H9 (cell line): ENCODE results near the gene SLC2A9. TPM values are rescaled to one million over a fixed set of nuclear protein-coding genes. Genes with fewer than 3 reads are reported as not detected.

Experiments used
- DNase-seq: peaks from one replicate; pipeline ENCODE4 v3.0.0-alpha.2; 2017
- H2AFZ ChIP-seq: one replicate; pipeline ENCODE4 v1.6.1; 2013; ENCODE audit warnings: mild to moderate bottlenecking, low read length, control low read depth, moderate library complexity
- H2AK5ac ChIP-seq: 2 replicates; pipeline ENCODE4 v1.6.1; 2013; ENCODE audit warnings: low read length, control low read depth, mixed read lengths; ENCODE audit not compliant: insufficient read length
- H2BK120ac ChIP-seq: one replicate; pipeline ENCODE4 v1.6.1; 2013; ENCODE audit warnings: low read depth, mild to moderate bottlenecking, low read length, control low read depth, inconsistent platforms; ENCODE audit not compliant: poor library complexity, severe bottlenecking
- H2BK12ac ChIP-seq: 2 replicates; pipeline ENCODE4 v1.6.1; 2013; ENCODE audit warnings: low read length, control low read depth, mixed read lengths, low read depth; ENCODE audit not compliant: insufficient read length
- H2BK15ac ChIP-seq: 2 replicates; pipeline ENCODE4 v1.6.1; 2013; ENCODE audit warnings: low read depth, low read length, control low read depth
- H2BK20ac ChIP-seq: one replicate; pipeline ENCODE4 v1.6.1; 2013; ENCODE audit warnings: low read depth, mild to moderate bottlenecking, low read length, control low read depth, inconsistent platforms; ENCODE audit not compliant: poor library complexity, severe bottlenecking
- H2BK5ac ChIP-seq: 2 replicates; pipeline ENCODE4 v1.6.1; 2013; ENCODE audit warnings: low read length, control low read depth, mixed read lengths; ENCODE audit not compliant: insufficient read length
- H3K14ac ChIP-seq: 2 replicates; pipeline ENCODE4 v1.6.1; 2013; ENCODE audit warnings: low read length, control low read depth; ENCODE audit not compliant: insufficient read depth
- H3K18ac ChIP-seq: 2 replicates; pipeline ENCODE4 v1.6.1; 2013; ENCODE audit warnings: low read depth, mild to moderate bottlenecking, mixed read lengths, low read length, control low read depth; ENCODE audit not compliant: insufficient read length
- H3K23ac ChIP-seq: 2 replicates; pipeline ENCODE4 v1.6.1; 2013; ENCODE audit warnings: low read length, control low read depth, mixed read lengths, low read depth; ENCODE audit not compliant: insufficient read length
- H3K23me2 ChIP-seq: 2 replicates; pipeline ENCODE4 v1.6.1; 2013; ENCODE audit warnings: low read depth, mild to moderate bottlenecking, mixed read lengths, low read length, control low read depth; ENCODE audit not compliant: insufficient read length, poor library complexity, severe bottlenecking
- H3K27ac ChIP-seq: 2 replicates; pipeline ENCODE4 v1.5.1; 2013; ENCODE audit warnings: low read length, control low read depth, mixed read lengths, low read depth; ENCODE audit not compliant: insufficient read length
- H3K27me3 ChIP-seq: 2 replicates; pipeline ENCODE4 v1.6.1; 2013; ENCODE audit warnings: low read length, control low read depth, inconsistent platforms; ENCODE audit not compliant: insufficient read depth
- H3K4ac ChIP-seq: 2 replicates; pipeline ENCODE4 v1.6.1; 2013; ENCODE audit warnings: low read depth, mild to moderate bottlenecking, control low read depth, inconsistent platforms, low read length, moderate library complexity
- H3K4me1 ChIP-seq: 2 replicates; pipeline ENCODE4 v1.6.1; 2013; ENCODE audit warnings: low read length, control low read depth, inconsistent platforms; ENCODE audit not compliant: insufficient read depth
- H3K4me2 ChIP-seq: 2 replicates; pipeline ENCODE4 v1.6.1; 2013; ENCODE audit warnings: low read length, control low read depth, mixed read lengths; ENCODE audit not compliant: insufficient read length, insufficient read depth
- H3K56ac ChIP-seq: 2 replicates; pipeline ENCODE4 v1.6.1; 2013; ENCODE audit warnings: low read depth, mild to moderate bottlenecking, mixed read lengths, low read length, control low read depth; ENCODE audit not compliant: insufficient read length
- H3K79me1 ChIP-seq: 2 replicates; pipeline ENCODE4 v1.6.1; 2013; ENCODE audit warnings: low read depth, mild to moderate bottlenecking, moderate library complexity, low read length, control low read depth, inconsistent platforms; ENCODE audit not compliant: insufficient read depth, poor library complexity, severe bottlenecking
- H3K79me2 ChIP-seq: 2 replicates; pipeline ENCODE4 v1.6.1; 2013; ENCODE audit warnings: low read length, control low read depth, inconsistent platforms; ENCODE audit not compliant: insufficient read depth
- H3K9ac ChIP-seq: 2 replicates; pipeline ENCODE4 v1.6.1; 2013; ENCODE audit warnings: low read length, control low read depth, mixed read lengths; ENCODE audit not compliant: insufficient read length; ENCODE audit errors: extremely low read depth
- H3K9me3 ChIP-seq: one replicate; pipeline ENCODE4 v1.6.1; 2013; ENCODE audit warnings: low read depth, low read length, inconsistent platforms; ENCODE audit not compliant: control insufficient read depth
- H3T11ph ChIP-seq: one replicate; pipeline ENCODE4 v1.6.1; 2013; ENCODE audit warnings: mild to moderate bottlenecking, low read length, control low read depth, inconsistent platforms
- H4K20me1 ChIP-seq: one replicate; pipeline ENCODE4 v1.6.1; 2013; ENCODE audit not compliant: control insufficient read depth, insufficient read length, insufficient read depth
- H4K5ac ChIP-seq: 2 replicates; pipeline ENCODE4 v1.6.1; 2013; ENCODE audit warnings: low read depth, mild to moderate bottlenecking, mixed read lengths, low read length, control low read depth; ENCODE audit not compliant: insufficient read length
- H4K8ac ChIP-seq: replicated peaks from 2 replicates; pipeline ENCODE4 v1.6.1; 2013; ENCODE audit warnings: low read length, control low read depth, mixed read lengths, low read depth; ENCODE audit not compliant: insufficient read length
- H4K91ac ChIP-seq: 2 replicates; pipeline ENCODE4 v1.6.1; 2013; ENCODE audit warnings: low read depth, mild to moderate bottlenecking, moderate library complexity, mixed read lengths, low read length, control low read depth; ENCODE audit not compliant: insufficient read length
- H3K27ac Mint-ChIP-seq, 3 experiments: 2 replicates in 2 of 3; 3 replicates in 1 of 3; pipeline ENCODE4 v1.8.0; 2020 to 2021; ENCODE audit warnings: mixed read lengths in 3 of 3, mild to moderate bottlenecking in 1 of 3, moderate library complexity in 1 of 3
- H3K27me3 Mint-ChIP-seq: 2 replicates; pipeline ENCODE4 v1.8.0; 2021; ENCODE audit warnings: low read depth, mild to moderate bottlenecking, moderate library complexity, mixed read lengths
- H3K36me3 Mint-ChIP-seq, 3 experiments: 2 replicates in 2 of 3; 3 replicates in 1 of 3; pipeline ENCODE4 v1.8.0; 2020 to 2021; ENCODE audit warnings: low read depth in 3 of 3, mixed read lengths in 3 of 3; ENCODE audit not compliant: insufficient read depth in 1 of 3
- H3K4me1 Mint-ChIP-seq, 2 experiments: 2 replicates each; pipeline ENCODE4 v1.8.0; 2020; ENCODE audit warnings: mixed read lengths in 2 of 2
- H3K4me3 Mint-ChIP-seq, 2 experiments: 2 replicates in 1 of 2; 3 replicates in 1 of 2; pipeline ENCODE4 v1.8.0; 2020 to 2021; ENCODE audit warnings: mild to moderate bottlenecking in 2 of 2, mixed read lengths in 2 of 2, moderate library complexity in 1 of 2
- H3K9me3 Mint-ChIP-seq, 2 experiments: 2 replicates in 1 of 2; 3 replicates in 1 of 2; pipeline ENCODE4 v1.8.0; 2020; ENCODE audit warnings: mild to moderate bottlenecking in 2 of 2, mixed read lengths in 2 of 2, moderate library complexity in 1 of 2
- WGBS: extraction: QIAGEN DNeasy Blood & Tissue Kit; methylation state at CpG from one replicate; pipeline ENCODE4 v1.1.7; 2013; ENCODE audit warnings: missing lambda C conversion rate, low lambda C conversion rate, mixed read lengths; ENCODE audit not compliant: insufficient read length; ENCODE audit errors: extremely low coverage; 5-methylcytosine and 5-hydroxymethylcytosine counted together
- total RNA-seq: library from RNA; stranded (reverse); gene quantifications from 2 replicates; pipeline ENCODE4 v1.2.1, GENCODE V29; 2021
- TF ChIP-seq, protein P1 (sequence below): fragments of 200-600 bp; sonication (generic); conservative IDR thresholded peaks from 3 replicates; pipeline ENCODE4 v1.8.0; 2021; ENCODE audit warnings: antibody characterized with exemption, mild to moderate bottlenecking

The SLC2A9 gene
- total RNA-seq, 1 experiment from 2014 or later: 0.79 TPM

DNA sequence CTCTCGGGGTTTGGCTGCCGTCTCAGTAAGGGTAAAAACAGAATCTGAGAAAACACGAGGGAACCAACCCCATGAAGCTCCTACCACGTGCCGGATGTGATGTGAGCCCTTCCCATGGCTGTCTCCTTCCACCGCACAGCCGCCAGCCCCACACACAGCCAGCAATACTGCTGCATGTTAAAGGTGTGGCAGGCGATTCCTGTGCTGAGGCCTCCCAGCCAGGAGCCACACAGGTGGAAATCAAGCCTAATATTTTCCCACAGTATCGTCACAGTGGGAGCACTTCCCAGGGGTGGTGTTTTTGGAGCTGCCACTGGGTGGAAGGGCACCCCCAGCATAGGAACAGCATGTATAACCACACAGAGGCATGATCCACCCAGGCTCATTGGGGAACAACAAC is 77.5 kb downstream of the SLC2A9 start:
- H4K5ac ChIP-seq: no peak overlapping the region
- TF ChIP-seq, protein P1, sequence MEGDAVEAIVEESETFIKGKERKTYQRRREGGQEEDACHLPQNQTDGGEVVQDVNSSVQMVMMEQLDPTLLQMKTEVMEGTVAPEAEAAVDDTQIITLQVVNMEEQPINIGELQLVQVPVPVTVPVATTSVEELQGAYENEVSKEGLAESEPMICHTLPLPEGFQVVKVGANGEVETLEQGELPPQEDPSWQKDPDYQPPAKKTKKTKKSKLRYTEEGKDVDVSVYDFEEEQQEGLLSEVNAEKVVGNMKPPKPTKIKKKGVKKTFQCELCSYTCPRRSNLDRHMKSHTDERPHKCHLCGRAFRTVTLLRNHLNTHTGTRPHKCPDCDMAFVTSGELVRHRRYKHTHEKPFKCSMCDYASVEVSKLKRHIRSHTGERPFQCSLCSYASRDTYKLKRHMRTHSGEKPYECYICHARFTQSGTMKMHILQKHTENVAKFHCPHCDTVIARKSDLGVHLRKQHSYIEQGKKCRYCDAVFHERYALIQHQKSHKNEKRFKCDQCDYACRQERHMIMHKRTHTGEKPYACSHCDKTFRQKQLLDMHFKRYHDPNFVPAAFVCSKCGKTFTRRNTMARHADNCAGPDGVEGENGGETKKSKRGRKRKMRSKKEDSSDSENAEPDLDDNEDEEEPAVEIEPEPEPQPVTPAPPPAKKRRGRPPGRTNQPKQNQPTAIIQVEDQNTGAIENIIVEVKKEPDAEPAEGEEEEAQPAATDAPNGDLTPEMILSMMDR: no peak

More for the DNA sequence above, 77.5 kb downstream of the SLC2A9 start:
- no peak overlapping the region for H2BK120ac ChIP-seq
- H3K79me1 ChIP-seq: no peaks in the 10 kb centered on the region
- no peak overlapping the region for H3T11ph ChIP-seq
- no peak overlapping the region for H4K8ac ChIP-seq
- no peaks in the 10 kb centered on the region for H3K9me3 ChIP-seq
- H3K23ac ChIP-seq: no peak overlapping the region
- H2AFZ ChIP-seq: no peak overlapping the region
- no peak overlapping the region for H3K14ac ChIP-seq
- Mint-ChIP-seq H3K27ac (no peak overlapping the region), H3K4me1 (peaks cover 21 to 23% of the 10 kb centered on the region in 2 experiments), H3K4me3 (no peak overlapping the region), H3K9me3 (no peaks in the 10 kb centered on the region), H3K36me3 (no peaks in the 10 kb centered on the region), H3K27me3 (peaks cover 6% of the 10 kb centered on the region)
- H2BK5ac ChIP-seq: no peak overlapping the region
- H2BK12ac ChIP-seq: no peak overlapping the region
- no peak for DNase-seq
- H3K79me2 ChIP-seq: no peaks in the 10 kb centered on the region
- H4K20me1 ChIP-seq: no peaks in the 10 kb centered on the region
- H3K4me1 ChIP-seq: peaks cover 2% of the 10 kb centered on the region
- no peaks in the 10 kb centered on the region for H3K27me3 ChIP-seq
- H4K91ac ChIP-seq: no peak overlapping the region
- H3K4ac ChIP-seq: no peak overlapping the region
- no peak overlapping the region for H3K56ac ChIP-seq
- H2AK5ac ChIP-seq: no peak overlapping the region
- no peak overlapping the region for H3K9ac ChIP-seq
- WGBS: no CpG with 5 or more reads among the region's 9 CpGs
- H2BK20ac ChIP-seq: no peak overlapping the region
- no peak overlapping the region for H2BK15ac ChIP-seq
- H3K18ac ChIP-seq: no peak overlapping the region
- no peaks in the 10 kb centered on the region for H3K23me2 ChIP-seq
- no peak overlapping the region for H3K4me2 ChIP-seq
- H3K27ac ChIP-seq: no peak overlapping the region
